NB4 (cell line): Measurements from ENCODE around the gene COTL1.

ENCODE experiments used
- DNase-seq: peaks from one replicate; pipeline ENCODE4 v3.0.0; 2010; ENCODE audit warnings: low read depth
- H3K4me3 ChIP-seq: one replicate; pipeline ENCODE4 v1.5.1; 2011; ENCODE audit warnings: mild to moderate bottlenecking, low read depth, low read length, moderate library complexity
- MYC ChIP-seq: IDR thresholded peaks from 2 replicates; pipeline ENCODE4 v1.6.1; 2011; ENCODE audit warnings: low read depth, low read length
- POLR2A ChIP-seq: IDR thresholded peaks from 2 replicates; pipeline ENCODE4 v1.6.1; 2011; ENCODE audit warnings: mild to moderate bottlenecking; ENCODE audit not compliant: insufficient read length; ENCODE audit errors: extremely low read depth
- TF ChIP-seq, protein P1 (sequence below): IDR thresholded peaks from one replicate; pipeline ENCODE4 v1.5.1; 2012; ENCODE audit warnings: low read depth, low read length
- TF ChIP-seq, protein P2 (sequence below): IDR thresholded peaks from 2 replicates; pipeline ENCODE4 v1.6.1; 2011; ENCODE audit warnings: low read depth, low read length

The COTL1 gene

DNA sequence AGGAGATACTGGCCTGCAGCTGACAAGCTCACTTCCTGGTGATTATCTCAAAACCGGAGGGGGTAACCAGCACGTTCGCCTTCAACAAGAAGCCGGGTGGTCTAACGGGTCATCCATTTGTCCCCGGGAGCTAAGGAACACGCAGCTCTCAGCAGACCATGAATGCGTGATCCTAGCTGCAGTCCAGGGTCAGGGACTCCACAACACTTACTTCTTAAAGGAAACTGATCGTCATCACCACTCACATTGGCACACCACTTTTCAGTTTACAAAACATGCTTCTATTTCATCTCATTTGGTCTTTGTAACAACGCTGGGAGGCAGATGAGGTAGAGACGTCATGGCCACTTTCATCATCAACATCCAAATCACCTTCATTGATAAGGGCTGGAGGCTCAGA is 25.2 kb downstream of the COTL1 start:
- TF ChIP-seq, protein P1, sequence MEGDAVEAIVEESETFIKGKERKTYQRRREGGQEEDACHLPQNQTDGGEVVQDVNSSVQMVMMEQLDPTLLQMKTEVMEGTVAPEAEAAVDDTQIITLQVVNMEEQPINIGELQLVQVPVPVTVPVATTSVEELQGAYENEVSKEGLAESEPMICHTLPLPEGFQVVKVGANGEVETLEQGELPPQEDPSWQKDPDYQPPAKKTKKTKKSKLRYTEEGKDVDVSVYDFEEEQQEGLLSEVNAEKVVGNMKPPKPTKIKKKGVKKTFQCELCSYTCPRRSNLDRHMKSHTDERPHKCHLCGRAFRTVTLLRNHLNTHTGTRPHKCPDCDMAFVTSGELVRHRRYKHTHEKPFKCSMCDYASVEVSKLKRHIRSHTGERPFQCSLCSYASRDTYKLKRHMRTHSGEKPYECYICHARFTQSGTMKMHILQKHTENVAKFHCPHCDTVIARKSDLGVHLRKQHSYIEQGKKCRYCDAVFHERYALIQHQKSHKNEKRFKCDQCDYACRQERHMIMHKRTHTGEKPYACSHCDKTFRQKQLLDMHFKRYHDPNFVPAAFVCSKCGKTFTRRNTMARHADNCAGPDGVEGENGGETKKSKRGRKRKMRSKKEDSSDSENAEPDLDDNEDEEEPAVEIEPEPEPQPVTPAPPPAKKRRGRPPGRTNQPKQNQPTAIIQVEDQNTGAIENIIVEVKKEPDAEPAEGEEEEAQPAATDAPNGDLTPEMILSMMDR = no peak
- TF ChIP-seq, protein P2, sequence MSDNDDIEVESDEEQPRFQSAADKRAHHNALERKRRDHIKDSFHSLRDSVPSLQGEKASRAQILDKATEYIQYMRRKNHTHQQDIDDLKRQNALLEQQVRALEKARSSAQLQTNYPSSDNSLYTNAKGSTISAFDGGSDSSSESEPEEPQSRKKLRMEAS = no peak
- TF ChIP-seq POLR2A (no peak), MYC (no peak)
- no peak overlapping the region for H3K4me3 ChIP-seq
- no peak for DNase-seq

DNA sequence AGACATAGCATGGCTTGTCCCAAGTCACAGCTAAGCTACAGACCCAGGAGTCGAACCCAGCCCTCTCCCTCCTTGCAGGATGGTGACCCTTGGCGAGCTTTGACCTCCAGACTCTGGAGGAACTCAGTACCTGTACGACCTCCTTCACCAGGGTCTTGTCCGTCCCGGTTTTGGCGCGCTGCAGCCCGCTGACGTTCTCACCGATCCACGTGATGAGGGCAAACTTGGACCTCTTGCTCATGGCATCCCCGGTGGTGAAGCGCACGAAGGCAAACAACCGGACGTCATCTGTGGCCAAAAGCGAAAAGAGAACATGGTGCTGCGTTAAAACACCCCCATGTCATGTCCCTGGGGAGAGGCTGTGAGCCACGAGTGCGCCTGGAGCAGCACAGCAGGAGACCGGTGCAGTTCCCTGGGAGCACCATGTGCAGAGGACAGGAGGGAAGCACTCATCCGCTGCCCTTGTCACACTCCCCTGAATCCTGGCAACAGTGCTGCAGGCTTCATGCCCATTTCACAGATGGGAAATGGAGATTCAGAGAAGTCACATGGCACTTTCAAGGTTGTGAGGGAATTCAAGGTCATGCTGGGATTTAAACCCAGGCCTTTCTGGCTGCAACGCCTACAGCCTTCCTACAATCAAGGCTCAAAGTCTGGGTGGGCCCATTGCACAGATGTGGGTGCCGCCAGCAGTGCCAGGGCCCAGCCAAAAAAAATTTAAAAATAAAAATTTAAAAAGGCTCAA is 27.7 kb downstream of the COTL1 start:
- H3K4me3 ChIP-seq = no peak overlapping the region
- DNase-seq = no peak
- TF ChIP-seq, protein P2 = no peak
- TF ChIP-seq, protein P1 = no peak
- TF ChIP-seq POLR2A = no peak
- TF ChIP-seq MYC = no peak

DNA sequence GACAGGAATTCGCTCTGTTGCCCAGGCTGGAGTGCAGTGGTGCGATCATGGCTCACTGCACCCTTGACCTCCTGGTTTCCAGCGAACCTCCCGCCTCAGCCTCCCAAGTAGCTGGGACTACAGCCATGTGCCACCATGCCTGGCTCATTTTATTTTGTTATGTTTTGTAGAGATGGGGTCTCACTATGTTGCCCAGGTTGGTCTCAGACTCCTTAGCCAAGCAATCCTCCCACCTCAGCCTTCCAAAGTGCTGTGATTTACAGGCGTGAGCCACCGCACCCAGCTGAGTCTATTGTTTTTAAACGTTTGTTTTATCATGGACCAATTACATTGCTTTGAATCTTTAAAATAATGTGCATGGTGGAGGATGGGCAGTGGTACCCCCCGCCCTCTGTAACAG is 28.9 kb downstream of the COTL1 start:
- no peak for DNase-seq
- H3K4me3 ChIP-seq = no peak overlapping the region
- TF ChIP-seq MYC = no peak
- TF ChIP-seq, protein P1 = no peak
- TF ChIP-seq, protein P2 = no peak
- TF ChIP-seq POLR2A = no peak

DNA sequence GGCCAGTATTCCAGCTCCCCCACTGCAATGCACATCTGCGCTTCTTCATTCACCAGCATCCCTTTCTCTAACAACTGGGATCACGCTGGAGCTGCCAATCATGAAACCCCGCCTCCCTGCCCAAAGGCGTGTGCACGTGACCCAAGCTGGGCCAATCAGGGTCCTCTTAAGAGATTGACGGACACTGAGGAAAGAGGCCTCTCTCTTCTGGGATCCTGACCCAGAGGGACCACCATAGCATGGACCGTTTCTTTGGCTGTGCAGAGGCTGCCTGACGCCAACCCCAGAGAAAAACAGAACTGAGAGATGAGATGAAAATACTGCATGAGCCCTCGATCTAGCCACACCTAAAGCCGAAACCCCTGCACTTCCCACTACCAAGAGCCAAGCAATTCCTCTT is 32.0 kb downstream of the COTL1 start:
- TF ChIP-seq, protein P1 = no peak
- TF ChIP-seq, protein P2 = no peak
- no peak for TF ChIP-seq MYC
- H3K4me3 ChIP-seq = no peak overlapping the region
- DNase-seq = no peak

DNA sequence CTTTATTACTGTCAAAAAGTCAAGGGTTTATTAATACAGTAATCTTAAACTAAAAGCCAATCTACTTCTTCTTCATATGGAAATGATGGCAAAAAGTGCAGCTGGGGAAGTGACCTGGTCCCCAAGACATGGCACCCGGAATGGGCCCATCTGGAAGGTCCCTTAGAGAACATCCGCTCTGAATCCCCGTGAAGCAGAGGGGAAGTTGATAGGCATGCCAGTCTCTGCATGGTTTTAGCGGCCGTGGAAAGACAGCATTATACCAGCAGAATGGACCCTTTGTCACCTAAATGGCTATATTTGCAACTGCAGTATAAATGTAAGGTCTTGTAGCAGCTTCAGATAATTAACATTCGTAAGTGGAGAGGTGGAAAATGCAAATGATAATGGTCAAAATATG is 32.4 kb downstream of the COTL1 start:
- H3K4me3 ChIP-seq = no peak overlapping the region
- DNase-seq = no peak
- TF ChIP-seq, protein P1 = no peak
- TF ChIP-seq, protein P2 = no peak
- TF ChIP-seq MYC = no peak
- no peak for TF ChIP-seq POLR2A

DNA sequence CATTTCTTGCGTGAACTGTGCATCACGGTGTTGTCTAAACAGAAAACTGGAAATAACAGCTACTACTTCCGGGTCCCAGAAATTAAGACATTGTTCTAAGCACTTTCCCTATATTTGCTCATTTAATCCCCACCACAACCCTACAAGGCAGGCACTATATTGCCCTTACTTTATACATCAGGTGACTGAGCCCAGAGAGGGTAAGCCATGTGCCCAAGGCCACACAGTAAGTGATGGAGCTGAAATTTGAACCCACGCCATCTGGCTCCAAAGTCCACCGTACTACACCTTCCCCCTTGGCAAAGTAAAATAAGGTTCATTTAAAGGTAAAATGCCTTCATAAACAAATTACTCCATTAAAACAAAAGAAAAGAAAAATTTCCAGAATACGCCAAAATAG is 33.2 kb downstream of the COTL1 start:
- DNase-seq = no peak
- no peak overlapping the region for H3K4me3 ChIP-seq
- TF ChIP-seq, protein P1 = no peak
- TF ChIP-seq POLR2A = no peak
- TF ChIP-seq, protein P2 = no peak
- no peak for TF ChIP-seq MYC
